ENCODE results near the gene TMOD1.
A peak's percentile ranks its signal among the peaks of the same experiment; 100 is the strongest.

The TMOD1 gene

GRCh38 chr9:97635026-97635425, 133.6 kb downstream of the TMOD1 start:
- Histone ChIP-seq H2AFZ (ENCODE audit: low read length, unreplicated experiment) (no peak overlapping the region), H3K36me3 (ENCODE audit: insufficient read depth, low read length) (peaks cover 7% of the 10 kb centered on the region; the same call in 1 of the 2 replicates), H3K4me3 (ENCODE audit: low read depth, low read length) (peak overlapping the region; percentile 83), H3K27me3 (ENCODE audit: insufficient read depth, low read length) (no peaks in the 10 kb centered on the region), H3K4me1 (ENCODE audit: control insufficient read depth, insufficient read depth, low read length, unreplicated experiment) (peaks cover 38% of the 10 kb centered on the region), H3K79me2 (ENCODE audit: control insufficient read depth, insufficient read depth, low read length, unreplicated experiment) (peaks cover 84% of the 10 kb centered on the region), H3K27ac (ENCODE audit: low read depth, low read length) (no peak overlapping the region)

DNA sequence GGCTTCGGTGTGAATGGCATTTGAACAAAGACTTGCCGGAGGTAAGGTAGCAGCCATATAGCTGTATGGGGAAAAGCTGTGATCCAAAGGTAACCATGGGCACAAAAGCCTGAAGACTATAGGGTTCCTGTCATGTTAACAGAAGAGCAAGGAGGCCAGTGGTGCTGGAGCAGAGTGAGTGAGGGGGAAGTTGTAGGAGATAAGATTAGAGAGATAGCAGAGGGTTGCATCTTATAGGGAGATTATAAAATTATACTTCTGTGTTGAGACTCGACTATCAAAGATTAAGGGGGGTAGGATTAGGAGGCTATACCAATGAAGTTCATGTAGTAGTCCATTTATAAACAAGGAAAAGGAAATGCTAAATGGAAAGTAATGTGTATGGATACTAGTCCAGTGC, 135.4 kb downstream of the TMOD1 start:
- Histone ChIP-seq H3K27me3 (ENCODE audit: insufficient read depth, low read length) (no peaks in the 10 kb centered on the region), H3K36me3 (ENCODE audit: insufficient read depth, low read length) (peaks cover 20% of the 10 kb centered on the region), H2AFZ (ENCODE audit: low read length, unreplicated experiment) (no peak overlapping the region), H3K4me1 (ENCODE audit: control insufficient read depth, insufficient read depth, low read length, unreplicated experiment) (peaks cover 35% of the 10 kb centered on the region), H3K4me3 (ENCODE audit: low read depth, low read length) (peak overlapping the region; percentile 52), H3K27ac (ENCODE audit: low read depth, low read length) (no peak overlapping the region), H3K79me2 (ENCODE audit: control insufficient read depth, insufficient read depth, low read length, unreplicated experiment) (peaks cover 81% of the 10 kb centered on the region)

DNA sequence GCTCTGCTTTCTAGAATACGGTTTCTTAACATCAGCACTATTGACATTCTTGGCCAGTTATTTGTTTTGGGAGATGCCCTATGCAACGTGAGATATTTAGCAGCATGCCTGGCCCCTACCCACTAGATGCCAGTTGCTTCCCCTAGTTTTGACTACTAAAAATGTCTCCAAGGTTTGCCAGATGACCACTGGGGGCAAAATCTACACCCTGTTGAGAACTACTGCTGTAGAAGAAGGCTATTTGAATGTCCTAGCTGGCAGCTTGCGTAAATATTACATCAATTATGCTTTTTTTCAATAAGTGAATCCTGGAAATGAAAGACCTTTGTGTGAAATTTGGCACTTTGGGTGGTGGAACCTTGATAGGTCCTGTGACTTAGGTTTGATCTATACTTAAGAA, 137.2 kb downstream of the TMOD1 start:
- Histone ChIP-seq H3K4me1 (ENCODE audit: control insufficient read depth, insufficient read depth, low read length, unreplicated experiment) (peaks cover 35% of the 10 kb centered on the region), H3K79me2 (ENCODE audit: control insufficient read depth, insufficient read depth, low read length, unreplicated experiment) (peaks cover 81% of the 10 kb centered on the region), H3K36me3 (ENCODE audit: insufficient read depth, low read length) (peaks cover 30% of the 10 kb centered on the region), H3K4me3 (ENCODE audit: low read depth, low read length) (no peak overlapping the region), H2AFZ (ENCODE audit: low read length, unreplicated experiment) (no peak overlapping the region), H3K27me3 (ENCODE audit: insufficient read depth, low read length) (no peaks in the 10 kb centered on the region), H3K27ac (ENCODE audit: low read depth, low read length) (no peak overlapping the region)

- Histone ChIP-seq H3K36me3 (ENCODE audit: insufficient read depth, low read length) (peaks cover 46% of the 10 kb centered on the region), H3K79me2 (ENCODE audit: control insufficient read depth, insufficient read depth, low read length, unreplicated experiment) (peaks cover 66% of the 10 kb centered on the region), H3K27ac (ENCODE audit: low read depth, low read length) (no peak overlapping the region), H3K4me1 (ENCODE audit: control insufficient read depth, insufficient read depth, low read length, unreplicated experiment) (peaks cover 29% of the 10 kb centered on the region), H3K4me3 (ENCODE audit: low read depth, low read length) (no peak overlapping the region), H3K27me3 (ENCODE audit: insufficient read depth, low read length) (no peaks in the 10 kb centered on the region), H2AFZ (ENCODE audit: low read length, unreplicated experiment) (no peak overlapping the region)
These were observed 138.9 kb downstream of the TMOD1 start for GRCh38 chr9:97640325-97640724.

DNA sequence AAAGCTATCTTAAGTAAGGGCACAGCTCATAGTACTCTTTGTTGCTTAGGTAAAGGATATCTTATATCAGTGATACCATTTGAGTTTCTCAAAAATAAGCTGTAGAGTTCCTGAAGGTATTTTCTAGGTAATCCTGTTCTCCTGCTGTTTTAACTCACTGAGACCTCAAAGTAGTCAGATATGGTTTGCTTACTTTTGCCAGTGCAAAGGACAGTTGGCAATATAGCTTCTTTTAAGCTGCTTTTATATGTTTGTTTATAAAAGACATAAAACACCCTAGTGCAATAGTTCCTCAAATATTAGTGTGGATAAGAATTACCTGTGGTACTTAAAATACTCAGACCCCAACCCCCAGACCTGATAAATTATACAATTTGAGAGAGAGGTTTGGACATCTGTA, 144.3 kb downstream of the TMOD1 start:
- Histone ChIP-seq H3K27me3 (ENCODE audit: insufficient read depth, low read length) (no peaks in the 10 kb centered on the region), H3K36me3 (ENCODE audit: insufficient read depth, low read length) (peaks cover 44% of the 10 kb centered on the region), H3K27ac (ENCODE audit: low read depth, low read length) (no peak overlapping the region), H3K79me2 (ENCODE audit: control insufficient read depth, insufficient read depth, low read length, unreplicated experiment) (peaks cover 14% of the 10 kb centered on the region), H2AFZ (ENCODE audit: low read length, unreplicated experiment) (no peak overlapping the region), H3K4me3 (ENCODE audit: low read depth, low read length) (no peak overlapping the region), H3K4me1 (ENCODE audit: control insufficient read depth, insufficient read depth, low read length, unreplicated experiment) (no peaks in the 10 kb centered on the region)

DNA sequence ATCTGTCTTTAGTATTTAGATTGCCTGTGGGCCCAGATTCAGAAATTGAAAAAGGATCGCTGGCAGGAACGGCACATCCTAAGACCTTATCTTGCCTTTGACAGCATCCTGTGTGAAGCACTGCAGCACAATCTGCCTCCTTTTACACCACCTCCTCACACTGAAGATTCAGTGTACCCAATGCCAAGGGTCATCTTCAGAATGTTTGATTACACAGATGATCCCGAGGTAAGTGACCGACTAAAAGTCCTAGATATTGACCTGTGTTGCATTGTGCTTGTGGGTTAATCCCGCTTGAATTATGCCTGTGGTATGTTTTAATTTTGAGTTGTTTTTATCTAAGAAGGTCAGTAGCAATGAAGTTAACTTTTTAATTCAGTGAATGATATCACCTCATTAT, 146.5 kb downstream of the TMOD1 start:
- peaks cover 34% of the 10 kb centered on the region for H3K36me3 ChIP-seq (ENCODE audit: insufficient read depth, low read length)
- H3K4me3 ChIP-seq (ENCODE audit: low read depth, low read length), result no peak overlapping the region
- no peak overlapping the region for H2AFZ ChIP-seq (ENCODE audit: low read length, unreplicated experiment)
- peaks cover 6% of the 10 kb centered on the region for H3K79me2 ChIP-seq (ENCODE audit: control insufficient read depth, insufficient read depth, low read length, unreplicated experiment)
- peaks cover 5% of the 10 kb centered on the region for H3K4me1 ChIP-seq (ENCODE audit: control insufficient read depth, insufficient read depth, low read length, unreplicated experiment)
- no peak overlapping the region for H3K27ac ChIP-seq (ENCODE audit: low read depth, low read length)
- H3K27me3 ChIP-seq (ENCODE audit: insufficient read depth, low read length), result no peaks in the 10 kb centered on the region

All from ACC112 (cell line).